Stimulated activated CD4-positive, alpha-beta T cell treated with anti-CD3 and anti-CD28 coated beads, Interleukin-15, amount 100 ng/mL, for 1 hour (primary cell): Measurements from ENCODE around the gene CCDC106.

Experiments used
- DNase-seq, 2 donors: peaks; one replicate each; pipeline ENCODE4 v3.0.0-alpha.2; 2020; ENCODE audit warnings: low read depth in 1 of 2, low spot score in 1 of 2

The CCDC106 gene

DNA sequence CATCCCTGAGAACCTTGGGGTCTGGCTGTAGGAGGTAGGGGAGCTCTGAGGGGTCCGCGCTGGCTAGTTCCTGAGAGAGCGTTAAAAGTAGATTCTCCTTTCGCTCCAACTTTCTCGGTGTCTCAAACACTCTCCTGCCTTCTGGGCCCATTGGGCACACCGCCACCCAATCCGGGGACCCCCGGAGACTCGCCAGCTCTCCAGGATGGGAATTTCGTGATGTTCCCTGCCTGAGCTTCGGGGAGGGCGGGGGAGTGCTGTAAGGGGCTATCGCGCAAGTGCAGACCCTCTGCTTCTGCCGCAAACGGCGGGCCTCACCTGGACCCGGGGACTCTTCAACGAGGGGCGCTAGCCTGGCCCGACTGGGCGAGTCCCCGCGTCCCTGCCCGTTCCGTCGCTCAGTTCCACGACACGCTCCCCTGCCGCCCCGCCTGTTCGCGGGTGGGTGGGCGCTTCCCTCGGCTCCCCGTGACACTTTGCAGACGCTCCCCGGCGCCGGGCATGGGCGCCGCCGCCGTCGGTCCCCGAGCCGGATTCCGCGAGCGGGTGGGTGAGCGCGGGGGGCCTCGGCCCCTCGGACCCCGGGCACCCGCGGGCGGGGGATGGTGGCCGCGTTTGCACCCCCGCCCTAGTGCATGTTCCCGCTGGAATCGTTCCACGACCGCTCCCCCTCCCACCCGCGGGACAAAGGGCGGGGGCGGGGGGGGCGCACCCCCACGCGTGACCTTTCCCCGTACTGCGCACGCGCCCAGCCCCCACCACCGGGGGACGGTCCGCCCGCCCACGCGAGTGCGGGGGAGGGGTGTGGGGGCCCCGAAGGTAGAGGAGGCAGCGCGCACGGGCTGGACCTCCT is at the start of gene CCDC106:
Gene CCDC106, plus strand, starts transcription at position 481 of the 853 bp plus-strand sequence. CDS start 835 bp downstream, outside the sequence.
- no peak for DNase-seq

DNA sequence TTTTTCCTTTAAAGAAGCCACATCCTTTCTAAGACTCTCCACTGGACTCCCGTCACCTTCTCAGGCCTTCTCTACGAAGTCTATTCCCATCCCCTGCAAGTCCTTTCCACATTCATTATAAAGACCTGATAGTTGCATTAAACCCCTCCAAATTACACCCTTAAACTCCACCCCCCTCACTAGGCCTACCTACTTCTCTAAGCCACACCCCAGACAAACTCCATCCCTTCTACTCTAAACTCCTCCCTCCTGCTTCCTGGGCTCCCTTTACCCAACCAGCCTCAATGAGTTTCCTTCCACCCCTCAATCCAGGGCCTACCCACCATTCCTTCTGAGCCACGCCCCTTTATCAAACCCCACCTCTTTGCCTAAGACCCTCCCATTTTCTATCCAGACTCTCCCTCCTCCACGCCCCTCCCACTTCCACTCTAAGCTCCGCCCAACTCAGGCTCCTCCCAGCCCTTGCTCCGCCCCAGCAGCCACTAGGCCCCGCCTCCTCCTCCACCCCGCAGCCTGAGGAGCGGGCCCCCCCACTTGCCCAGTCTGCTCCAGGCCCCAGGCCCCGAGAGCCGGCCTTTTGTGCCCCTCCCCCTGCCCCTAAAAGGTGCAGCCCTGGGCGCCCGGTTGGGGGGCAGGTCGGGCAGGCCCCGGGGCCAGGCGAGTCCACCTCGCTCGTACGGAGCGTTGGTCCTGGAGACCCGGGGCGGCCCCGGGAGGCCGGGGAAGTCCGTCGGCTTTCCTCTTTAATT is 49.1 kb upstream of the CCDC106 start:
- peak; percentile 83 to 86 for DNase-seq

DNA sequence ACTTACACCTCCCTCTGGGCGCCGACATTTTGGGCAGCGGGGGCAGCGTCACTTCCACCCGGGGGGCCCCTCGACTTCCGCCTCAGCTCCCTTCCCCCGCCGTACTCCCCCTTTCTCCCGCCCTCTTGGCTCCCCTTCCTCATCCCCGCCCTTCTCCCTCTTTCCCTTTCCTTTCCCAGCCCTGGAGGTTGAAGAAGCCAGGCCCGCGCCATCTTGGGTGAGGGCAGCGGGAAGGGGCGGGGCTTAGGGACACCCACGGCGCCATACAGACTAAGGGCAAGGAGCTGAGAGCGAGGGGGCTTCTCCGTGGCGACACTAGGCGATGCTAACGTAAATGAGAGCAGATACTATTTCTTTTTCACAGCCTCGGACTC is 48.6 kb upstream of the CCDC106 start, which contains the start of gene FIZ1:
Gene FIZ1, minus strand, starts transcription at position 50 of the 374 bp plus-strand sequence. CDS start 1,652 bp downstream, outside the sequence.
- peak; percentile 88 to 92 for DNase-seq

DNA sequence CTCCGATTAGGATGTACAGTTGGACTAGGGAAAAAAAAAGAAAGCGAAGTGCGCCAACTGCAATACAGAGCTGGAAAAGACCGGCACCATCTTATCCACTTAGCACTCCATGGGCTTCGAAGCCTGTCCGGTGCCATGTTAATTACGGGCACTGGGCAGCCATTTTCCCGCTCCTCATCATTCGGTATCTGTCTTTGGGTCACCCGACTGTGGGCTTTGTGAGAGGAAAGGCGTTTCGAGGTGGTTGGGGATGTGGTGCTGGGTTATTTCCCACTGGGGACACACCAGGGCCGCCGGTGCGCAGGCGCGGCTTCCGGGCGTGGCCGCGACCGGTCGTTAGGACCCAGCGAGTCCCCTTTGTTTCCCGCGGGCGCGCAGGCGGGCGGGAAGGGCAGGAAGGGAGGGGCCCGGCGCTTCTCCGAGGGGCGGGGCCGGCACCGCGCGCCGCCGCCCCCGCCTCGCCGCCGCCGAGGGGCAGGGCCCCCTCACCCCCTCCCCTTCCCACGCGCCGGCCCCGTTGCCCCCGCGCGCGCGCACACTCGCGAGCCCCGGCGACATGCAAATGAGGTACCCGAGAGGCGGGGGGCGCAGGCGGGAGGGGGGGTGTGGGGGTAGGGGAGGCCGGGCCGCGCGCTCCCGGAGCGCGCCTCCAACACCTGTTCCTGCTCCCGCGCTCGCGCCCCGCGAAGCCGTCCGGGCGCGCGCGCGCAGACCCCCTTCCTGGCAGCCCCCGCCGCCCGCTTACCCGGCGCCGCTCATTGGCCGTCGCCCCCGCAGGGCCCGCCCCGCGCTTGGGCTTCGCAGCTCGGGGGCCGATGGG is 48.0 kb upstream of the CCDC106 start, which contains the start of gene ZNF524:
Gene ZNF524, plus strand, starts transcription at position 447 of the 820 bp plus-strand sequence. CDS start 1,825 bp downstream, outside the sequence.
- DNase-seq: peak; percentile 76 to 77

DNA sequence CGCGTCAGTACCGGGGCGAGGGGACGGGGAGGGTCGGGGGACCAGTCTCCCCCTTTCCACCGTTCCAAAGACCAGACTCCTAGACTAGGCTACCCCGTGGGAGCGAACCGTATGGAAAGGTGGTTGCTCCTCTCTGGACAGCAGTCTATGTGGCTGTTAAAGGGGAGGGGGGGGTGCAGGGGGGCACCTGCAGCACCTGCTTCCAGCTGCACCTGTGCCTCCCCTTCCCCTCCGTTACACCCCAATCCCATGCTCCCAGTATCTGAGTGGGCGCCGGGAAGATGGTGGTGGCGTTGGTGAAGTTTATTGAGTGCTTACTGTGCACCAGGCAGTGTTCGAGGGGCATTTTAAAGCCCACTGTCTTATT is 47.4 kb upstream of the CCDC106 start:
- DNase-seq: no peak

DNA sequence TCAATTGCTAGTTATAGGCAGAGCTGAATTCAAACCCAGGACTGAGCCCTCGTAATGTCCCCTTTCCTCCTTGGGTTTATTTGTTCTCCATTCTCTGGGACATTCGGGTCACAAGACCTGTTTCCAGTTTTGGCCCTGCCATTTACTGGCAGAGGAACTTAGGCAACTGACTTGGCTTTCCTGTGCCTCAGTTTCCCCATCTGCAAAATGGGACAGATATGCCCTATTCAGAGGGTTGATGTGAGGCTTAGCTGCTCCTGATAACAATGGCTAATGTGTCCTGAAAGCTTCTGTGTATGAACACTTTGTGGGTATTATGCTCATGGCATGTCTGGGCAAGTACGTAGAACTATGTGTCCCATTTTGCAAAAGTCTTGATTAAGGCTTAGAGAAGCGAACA is 46.9 kb upstream of the CCDC106 start:
- DNase-seq: no peak

DNA sequence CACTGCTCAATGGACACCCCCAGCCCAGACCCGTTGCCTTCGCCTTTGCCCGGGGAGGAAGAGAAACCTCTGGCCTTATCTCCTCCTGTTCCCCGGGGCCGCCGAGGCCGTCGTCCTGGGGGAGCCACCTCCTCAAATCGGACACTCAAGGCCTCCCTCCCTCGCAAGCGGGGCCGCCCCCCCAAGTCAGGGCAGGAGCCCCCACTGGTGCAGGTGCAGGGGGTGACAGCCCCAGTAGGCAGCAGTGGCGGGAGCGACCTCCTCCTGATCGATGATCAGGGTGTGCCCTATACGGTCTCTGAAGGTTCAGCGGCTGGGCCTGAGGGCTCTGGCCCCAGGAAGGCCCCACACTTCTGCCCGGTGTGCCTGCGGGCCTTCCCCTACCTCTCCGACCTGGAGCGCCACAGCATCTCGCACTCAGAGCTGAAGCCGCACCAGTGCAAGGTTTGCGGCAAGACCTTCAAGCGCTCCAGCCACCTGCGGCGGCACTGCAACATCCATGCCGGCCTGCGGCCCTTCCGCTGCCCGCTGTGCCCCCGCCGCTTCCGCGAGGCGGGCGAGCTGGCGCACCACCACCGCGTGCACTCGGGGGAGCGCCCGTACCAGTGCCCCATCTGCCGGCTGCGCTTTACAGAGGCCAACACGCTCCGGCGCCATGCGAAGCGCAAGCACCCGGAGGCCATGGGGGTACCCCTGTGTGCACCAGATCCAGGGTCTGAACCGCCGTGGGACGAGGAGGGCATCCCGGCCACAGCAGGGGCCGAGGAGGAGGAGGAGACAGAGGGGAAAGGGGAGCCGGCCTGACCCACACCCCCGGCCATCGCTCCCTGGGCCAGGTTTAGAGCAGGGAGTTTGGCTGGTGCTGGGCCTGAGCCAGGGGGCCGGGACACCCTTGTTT is 45.7 kb upstream of the CCDC106 start:
- no peak for DNase-seq

DNA sequence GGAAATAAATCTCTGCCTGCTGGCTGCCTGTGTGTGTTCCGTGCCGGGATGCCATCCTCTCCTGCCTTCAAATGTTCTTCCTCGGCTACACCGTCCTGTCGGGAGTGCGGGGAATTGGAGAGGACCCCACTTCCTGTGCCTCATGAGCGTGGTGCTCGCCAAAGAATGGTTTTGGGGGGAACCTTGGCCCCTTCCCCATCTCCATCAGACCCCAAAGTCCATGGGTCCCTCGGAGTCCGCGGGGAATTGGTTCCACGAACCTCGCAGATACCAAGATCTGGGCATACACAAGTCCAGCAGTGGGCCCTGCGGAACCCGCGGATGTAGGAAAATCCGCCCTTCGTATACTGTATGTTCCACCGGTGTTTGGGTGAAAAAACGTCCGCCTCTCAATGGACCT is 44.9 kb upstream of the CCDC106 start:
- DNase-seq: no peak

DNA sequence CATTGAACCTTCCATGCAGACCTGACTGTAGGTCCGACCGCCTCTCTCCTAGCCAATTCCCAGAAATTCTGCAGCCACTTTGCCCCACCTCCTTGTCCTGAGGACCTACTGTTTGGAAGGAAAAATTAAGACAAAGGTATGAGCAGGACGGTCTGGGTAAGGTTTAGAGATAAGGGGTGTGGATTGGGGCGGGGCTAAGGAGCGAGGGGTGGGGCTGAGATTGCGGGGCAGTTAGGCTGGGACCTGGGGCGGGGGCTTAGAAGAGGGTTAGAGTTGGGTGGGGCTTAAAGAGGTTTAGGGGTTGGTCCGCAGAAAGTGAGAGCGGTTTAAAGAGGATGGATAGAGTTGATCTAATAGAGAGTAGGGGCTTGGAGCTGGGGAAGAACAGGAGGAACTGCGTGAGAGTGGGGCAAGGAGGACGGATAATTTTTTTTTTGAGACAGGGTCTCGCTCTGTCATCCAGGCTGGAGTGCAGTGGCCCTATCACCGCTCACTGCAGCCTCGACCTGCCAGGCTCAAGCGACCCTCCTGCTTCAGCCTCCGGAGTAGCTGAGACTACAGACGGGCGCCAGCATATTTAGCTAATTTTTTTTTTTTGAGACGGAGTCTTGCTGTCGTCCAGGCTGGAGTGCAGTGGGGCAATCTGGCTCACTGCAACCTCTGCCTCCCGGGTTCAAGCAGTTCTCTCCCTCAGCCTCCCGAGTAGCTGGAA is 44.3 kb upstream of the CCDC106 start:
- no peak for DNase-seq

DNA sequence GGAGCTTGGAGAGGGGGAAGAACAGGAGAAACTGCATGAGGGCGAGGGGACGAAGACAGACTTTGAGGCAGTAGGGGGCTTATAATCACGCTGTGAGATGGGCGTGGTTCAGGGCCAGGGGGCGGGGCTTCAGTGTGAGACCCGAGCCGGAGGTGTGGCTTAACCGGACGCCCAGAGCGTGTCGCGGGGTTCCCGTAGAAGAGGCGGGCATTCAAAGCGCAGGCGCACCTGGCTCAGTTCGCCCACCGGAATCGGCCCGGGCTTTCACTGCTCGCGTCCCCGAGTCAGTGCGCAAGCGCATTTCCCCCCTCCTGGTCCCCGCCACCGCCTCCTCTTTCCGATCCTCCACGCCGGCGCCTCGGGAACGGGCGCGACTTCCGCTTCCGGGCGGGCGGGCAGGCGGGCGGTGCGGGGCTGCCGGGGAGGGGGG is 42.8 kb upstream of the CCDC106 start:
- DNase-seq: peak; percentile 97 to 98

DNA sequence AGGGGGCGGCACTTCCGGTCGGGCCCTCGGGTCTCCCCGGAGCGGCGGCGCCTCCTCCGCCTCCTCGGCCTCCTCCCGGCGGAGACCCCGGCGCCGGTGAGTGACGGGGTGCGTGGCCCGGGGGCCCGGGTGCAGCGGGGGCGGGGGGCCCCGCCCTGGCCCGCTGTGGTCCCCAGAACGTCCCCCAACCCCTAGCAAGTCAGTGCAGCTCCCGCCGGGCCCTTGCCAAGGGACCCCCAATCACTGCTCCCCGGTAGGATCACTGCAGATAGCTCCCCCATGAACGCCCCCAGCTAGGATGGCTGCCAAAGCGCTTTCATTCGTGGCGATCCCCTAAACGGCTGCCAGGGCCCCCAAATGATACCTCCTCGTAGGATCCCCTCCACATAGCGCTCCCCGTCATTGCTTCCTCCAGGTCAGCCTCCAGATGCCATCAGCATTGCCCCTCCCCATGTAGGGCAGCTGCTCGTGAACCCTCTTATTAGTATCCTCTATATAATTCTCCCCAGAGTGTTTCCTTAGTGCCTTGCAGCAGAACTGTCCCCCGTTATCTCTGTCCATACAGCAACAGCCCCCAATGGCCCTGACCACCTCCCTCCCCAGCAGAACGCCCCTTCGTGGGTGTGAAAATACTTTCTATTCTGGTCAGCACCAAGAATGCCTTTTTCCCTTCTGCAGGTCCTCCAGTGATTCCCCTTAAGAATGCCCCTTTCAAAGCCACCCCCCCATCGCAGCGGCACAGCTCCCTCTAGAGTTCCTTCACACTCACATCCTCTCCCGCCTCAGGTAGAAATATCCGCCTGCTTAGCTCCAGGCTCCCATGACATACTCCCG is 42.2 kb upstream of the CCDC106 start, which contains the start of gene ZNF865:
Gene ZNF865, plus strand, starts transcription at position 11 of the 834 bp plus-strand sequence. CDS start 7,972 bp downstream, outside the sequence.
- DNase-seq: peak; percentile 44 to 46

DNA sequence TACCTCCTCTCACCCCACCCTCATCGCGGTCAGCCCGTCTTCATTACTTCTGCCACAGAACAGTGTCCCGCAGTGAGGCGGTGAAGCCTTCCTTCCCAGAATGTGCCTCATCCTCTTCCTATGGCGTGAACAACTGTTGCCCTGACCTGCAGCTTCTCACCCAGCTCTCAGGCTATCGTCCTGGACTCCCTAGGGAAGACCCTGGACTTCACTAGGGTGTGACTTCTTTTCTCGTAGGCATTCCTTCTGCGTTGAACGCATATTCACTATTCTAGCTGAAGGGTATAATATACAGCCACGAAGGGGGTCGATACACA is 41.6 kb upstream of the CCDC106 start:
- no peak for DNase-seq

DNA sequence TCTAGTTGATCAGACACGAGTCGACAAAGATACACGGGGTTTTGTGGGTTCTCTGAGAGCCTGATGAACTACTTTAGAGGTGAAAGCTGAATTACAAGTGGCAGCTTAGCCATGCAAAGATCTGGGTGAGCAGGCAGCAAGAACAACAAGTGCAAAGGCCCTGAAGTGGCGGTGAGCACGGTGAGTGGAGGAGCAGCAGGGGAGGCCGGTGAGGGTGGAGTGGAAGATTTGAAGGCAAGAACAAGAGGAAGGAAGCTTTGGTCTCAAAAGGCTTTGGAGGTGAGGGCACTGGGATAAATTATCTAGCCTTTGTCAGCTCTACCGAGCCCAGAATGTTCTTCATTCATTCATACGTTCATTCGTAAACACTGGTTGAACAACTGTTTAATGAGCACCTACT is 41.2 kb upstream of the CCDC106 start:
- no peak for DNase-seq

DNA sequence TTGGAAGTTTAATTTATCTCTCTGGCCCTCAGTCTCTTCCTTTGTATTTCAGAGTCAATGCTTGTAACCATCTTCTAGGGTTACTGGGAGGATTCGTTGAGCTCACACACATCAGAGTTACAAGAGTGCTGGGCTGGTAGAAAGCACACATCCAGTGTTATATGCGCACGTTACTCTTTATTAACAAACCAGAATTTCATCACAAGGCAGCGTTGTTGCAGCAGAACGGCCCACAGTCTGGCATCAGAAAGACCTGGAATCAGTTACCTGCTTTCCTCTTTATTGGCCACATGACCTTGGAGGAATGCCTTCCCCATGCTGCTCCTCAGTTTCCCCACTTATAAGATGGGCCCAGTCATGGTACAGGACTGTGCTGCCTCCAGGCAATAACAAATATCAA is 38.7 kb upstream of the CCDC106 start:
- no peak for DNase-seq

DNA sequence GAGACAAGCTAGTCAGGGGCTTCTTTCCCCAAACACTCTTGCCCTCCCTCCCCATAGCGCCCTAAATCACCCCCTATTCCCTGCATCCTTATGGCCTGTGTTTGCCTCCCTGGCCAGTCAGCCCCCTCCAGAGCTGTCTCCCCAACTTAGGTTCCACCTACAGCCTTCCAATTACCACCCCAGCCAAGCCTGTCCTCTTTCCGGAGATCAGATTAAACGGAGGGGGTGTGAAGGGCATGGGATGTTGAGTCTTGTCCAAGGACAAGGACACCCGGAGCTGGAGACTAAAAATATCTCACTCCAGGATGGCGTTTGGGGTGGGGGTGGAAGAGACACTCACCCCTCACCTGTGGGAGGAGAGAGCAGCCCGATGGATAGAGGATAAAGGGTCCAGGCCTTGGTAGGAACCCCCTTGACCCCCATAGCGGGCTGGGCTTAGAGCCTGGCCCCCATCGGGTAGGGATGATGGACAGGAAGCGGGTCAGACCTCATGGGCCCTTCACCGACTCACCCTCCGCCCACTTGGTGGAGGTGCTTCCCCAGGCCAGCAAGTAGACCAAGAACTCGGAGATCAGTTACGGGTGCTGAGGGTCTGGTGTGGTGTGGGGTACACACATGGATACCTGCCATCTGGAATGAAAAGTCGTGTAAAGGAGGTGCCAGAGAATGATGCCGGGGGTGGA is 36.6 kb upstream of the CCDC106 start:
- no peak for DNase-seq

DNA sequence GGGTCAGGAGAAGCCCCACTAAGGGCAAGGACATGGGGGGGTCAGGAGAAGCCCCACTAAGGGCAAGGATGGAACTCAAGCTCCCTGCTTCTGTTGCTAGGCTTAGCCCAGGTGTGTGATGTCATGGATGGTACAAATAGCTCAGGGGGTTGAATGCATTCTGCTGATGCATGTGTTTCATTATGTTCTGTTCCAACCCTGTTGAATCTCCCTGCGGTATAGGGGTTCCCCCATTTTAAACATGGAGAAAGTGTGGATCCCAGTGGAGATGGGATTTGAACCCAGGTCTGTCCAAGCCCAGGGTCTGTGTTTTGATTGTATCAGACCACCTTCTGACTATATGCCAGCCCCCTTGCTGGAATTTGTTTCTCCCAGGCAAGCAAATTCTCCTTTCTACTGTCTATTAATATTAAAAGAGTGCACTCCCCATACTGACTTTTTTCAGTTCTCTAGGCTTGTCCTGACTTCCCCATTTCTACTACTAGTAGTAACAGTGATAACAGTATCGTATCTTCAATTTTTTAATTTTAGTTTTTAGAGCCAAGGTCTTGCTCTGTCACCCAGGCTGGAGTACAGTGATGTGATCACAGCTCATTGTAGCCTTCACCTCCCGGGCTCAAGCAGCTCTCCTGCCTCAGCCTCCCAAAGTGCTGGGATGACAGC is 35.9 kb upstream of the CCDC106 start:
- no peak for DNase-seq

DNA sequence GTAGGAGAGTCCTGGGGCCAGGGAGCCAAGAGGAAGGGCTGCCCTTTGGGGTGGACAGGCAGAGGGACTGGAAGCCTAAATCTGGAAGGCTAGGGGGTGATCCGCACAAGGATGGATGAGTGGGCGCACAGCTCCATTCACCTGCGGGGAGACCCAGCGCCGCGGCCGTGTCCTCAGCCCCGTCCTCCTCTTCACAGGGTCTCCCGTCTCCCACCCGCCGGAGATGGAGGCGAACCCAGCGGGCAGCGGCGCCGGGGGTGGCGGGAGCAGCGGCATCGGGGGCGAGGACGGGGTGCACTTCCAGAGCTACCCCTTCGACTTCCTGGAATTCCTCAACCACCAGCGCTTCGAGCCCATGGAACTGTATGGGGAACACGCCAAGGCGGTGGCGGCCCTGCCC is 34.6 kb upstream of the CCDC106 start:
- no peak for DNase-seq
